H1 (cell line): Measurements from ENCODE around the gene PCDHGA2. TPM values are rescaled to one million over a fixed set of nuclear protein-coding genes. Genes with fewer than 3 reads are reported as not detected.

ENCODE experiments used
- CTCF ChIA-PET: fragments of 300-600 bp; sonication (Branson Sonifier 250); formaldehyde crosslinking; loops from one replicate; lab custom pipeline; 2021; ENCODE audit not compliant: partially characterized antibody; lab: Charles Lee
- POLR2A ChIA-PET: fragments of 300-600 bp; sonication (Branson Sonifier 250); formaldehyde crosslinking; loops from one replicate; lab custom pipeline; 2021; ENCODE audit warnings: inconsistent platforms; ENCODE audit not compliant: partially characterized antibody; lab: Charles Lee
- DNase-seq, 2 experiments: peaks; one replicate each; pipeline versions ENCODE4 v3.0.0 to v3.0.0-alpha.2; 2010 to 2022; ENCODE audit warnings: low spot score in 2 of 2, low read depth in 1 of 2, mixed read lengths in 1 of 2
- FAIRE-seq: peaks from 2 replicates; lab custom pipeline; 2011; peaks lifted over from hg19 to GRCh38; lab: Jason Lieb, UNC
- H2AFZ ChIP-seq: 2 replicates; pipeline ENCODE4 v1.8.1; 2012; ENCODE audit warnings: low read length, inconsistent platforms
- H2AK5ac ChIP-seq: 2 replicates; pipeline ENCODE4 v1.6.1; 2013; ENCODE audit warnings: low read depth, low read length
- H2BK120ac ChIP-seq: replicated peaks from 2 replicates; pipeline ENCODE3; 2013; ENCODE audit warnings: low read depth, low read length, inconsistent platforms
- H2BK12ac ChIP-seq: 2 replicates; pipeline ENCODE4 v1.6.1; 2013; ENCODE audit warnings: low read depth, low read length
- H2BK15ac ChIP-seq: 2 replicates; pipeline ENCODE4 v1.6.1; 2013; ENCODE audit warnings: low read length
- H2BK20ac ChIP-seq: 2 replicates; pipeline ENCODE4 v1.6.1; 2013; ENCODE audit warnings: low read length
- H2BK5ac ChIP-seq: 2 replicates; pipeline ENCODE4 v1.6.1; 2013; ENCODE audit warnings: low read depth, low read length
- H3K14ac ChIP-seq: 2 replicates; pipeline ENCODE4 v1.6.1; 2013; ENCODE audit warnings: inconsistent platforms; ENCODE audit not compliant: insufficient read length
- H3K18ac ChIP-seq: 2 replicates; pipeline ENCODE4 v1.6.1; 2013; ENCODE audit warnings: low read length; ENCODE audit errors: extremely low read depth
- H3K23ac ChIP-seq: 2 replicates; pipeline ENCODE4 v1.6.1; 2013; ENCODE audit warnings: inconsistent platforms; ENCODE audit not compliant: insufficient read length
- H3K23me2 ChIP-seq: 2 replicates; pipeline ENCODE4 v1.6.1; 2013; ENCODE audit warnings: low read depth, low read length
- H3K27ac ChIP-seq: 2 replicates; pipeline ENCODE4 v1.6.1; 2011; ENCODE audit warnings: low read depth, low read length, inconsistent platforms
- H3K27me3 ChIP-seq, 4 experiments: replicated peaks in 1 of 4; 1 replicate in 1 of 4; 2 replicates in 3 of 4; pipeline versions ENCODE4 v1.6.1 to v1.8.1; 2011 to 2013; ENCODE audit warnings: low read length in 3 of 4, mild to moderate bottlenecking in 3 of 4, inconsistent platforms in 2 of 4, mixed read lengths in 2 of 4, moderate library complexity in 1 of 4; ENCODE audit not compliant: control insufficient read depth in 3 of 4, insufficient read depth in 3 of 4; ENCODE audit errors: extremely low read depth in 1 of 4
- H3K36me3 ChIP-seq, 4 experiments: 2 replicates each; pipeline versions ENCODE4 v1.6.1 to v1.8.1; 2011 to 2013; ENCODE audit warnings: mild to moderate bottlenecking in 4 of 4, low read length in 3 of 4, moderate library complexity in 2 of 4, control low read depth in 1 of 4, inconsistent platforms in 1 of 4; ENCODE audit not compliant: insufficient read depth in 4 of 4, control insufficient read depth in 2 of 4
- H3K4ac ChIP-seq: replicated peaks from 2 replicates; pipeline ENCODE3; 2013; ENCODE audit warnings: low read length, low read depth, mixed read lengths, inconsistent platforms; ENCODE audit not compliant: insufficient read length
- H3K4me1 ChIP-seq, 4 experiments: replicated peaks in 1 of 4; 1 replicate in 1 of 4; 2 replicates in 3 of 4; pipeline versions ENCODE4 v1.6.1 to v1.8.1; 2011 to 2013; ENCODE audit warnings: low read length in 3 of 4, inconsistent platforms in 2 of 4, mixed read lengths in 1 of 4; ENCODE audit not compliant: insufficient read depth in 4 of 4, control insufficient read depth in 3 of 4
- H3K4me2 ChIP-seq, 2 experiments: 2 replicates each; pipeline versions ENCODE4 v1.6.1 to v1.8.1; 2011 to 2013; ENCODE audit warnings: low read depth in 2 of 2, low read length in 2 of 2, control low read depth in 1 of 2, inconsistent platforms in 1 of 2, mild to moderate bottlenecking in 1 of 2; ENCODE audit not compliant: insufficient read depth in 1 of 2
- H3K4me3 ChIP-seq, 4 experiments: fragments of 200-600, 300-600 bp in 1 of 4; sonication (generic), shearing (Covaris generic), sonication (Bioruptor Twin) in 1 of 4; 2 replicates each; pipeline versions ENCODE4 v1.5.1 to v1.8.1; 2011 to 2016; ENCODE audit warnings: low read length in 4 of 4, low read depth in 3 of 4, control low read depth in 2 of 4, inconsistent platforms in 2 of 4, mild to moderate bottlenecking in 2 of 4, mixed read lengths in 1 of 4, moderate library complexity in 1 of 4; ENCODE audit not compliant: insufficient read depth in 2 of 4; ENCODE audit errors: extremely low read depth in 1 of 4
- H3K56ac ChIP-seq: replicated peaks from 2 replicates; pipeline ENCODE3; 2013; ENCODE audit warnings: low read depth, mild to moderate bottlenecking, mixed read lengths, low read length, inconsistent platforms; ENCODE audit not compliant: insufficient read length
- H3K79me1 ChIP-seq: 2 replicates; pipeline ENCODE4 v1.6.1; 2013; ENCODE audit warnings: low read depth, low read length, control low read depth
- H3K79me2 ChIP-seq, 2 experiments: 2 replicates each; pipeline versions ENCODE4 v1.6.1 to v1.8.1; 2012 to 2013; ENCODE audit warnings: low read length in 2 of 2, mild to moderate bottlenecking in 2 of 2, inconsistent platforms in 1 of 2; ENCODE audit not compliant: insufficient read depth in 2 of 2, control insufficient read depth in 1 of 2
- H3K9ac ChIP-seq, 4 experiments: replicated peaks in 1 of 4; 1 replicate in 1 of 4; 2 replicates in 3 of 4; pipeline versions ENCODE4 v1.6.1 to v1.8.1; 2011 to 2013; ENCODE audit warnings: low read depth in 3 of 4, low read length in 3 of 4, control low read depth in 2 of 4, mild to moderate bottlenecking in 2 of 4, moderate library complexity in 2 of 4, inconsistent platforms in 1 of 4; ENCODE audit errors: extremely low read depth in 1 of 4
- H3K9me3 ChIP-seq, 2 experiments: 2 replicates each; pipeline versions ENCODE4 v1.6.1 to v1.8.1; 2012 to 2013; ENCODE audit warnings: mild to moderate bottlenecking in 2 of 2, moderate library complexity in 2 of 2, control low read depth in 1 of 2, inconsistent platforms in 1 of 2, low read depth in 1 of 2, low read length in 1 of 2, mixed read lengths in 1 of 2; ENCODE audit not compliant: insufficient read depth in 2 of 2
- H4K20me1 ChIP-seq, 2 experiments: replicated peaks in 1 of 2; 2 replicates each; pipeline versions ENCODE3 to v1.8.1; 2011 to 2013; ENCODE audit warnings: inconsistent platforms in 2 of 2, low read length in 2 of 2, mild to moderate bottlenecking in 1 of 2; ENCODE audit not compliant: insufficient read depth in 2 of 2, control insufficient read depth in 1 of 2
- H4K5ac ChIP-seq: 2 replicates; pipeline ENCODE4 v1.6.1; 2013; ENCODE audit warnings: low read length, low read depth, mixed read lengths, inconsistent platforms; ENCODE audit not compliant: insufficient read length
- H4K8ac ChIP-seq: 2 replicates; pipeline ENCODE4 v1.8.0; 2013; ENCODE audit warnings: mild to moderate bottlenecking, moderate library complexity, low read length, inconsistent platforms; ENCODE audit not compliant: insufficient read depth; ENCODE audit errors: extremely low read depth
- H4K91ac ChIP-seq: replicated peaks from 2 replicates; pipeline ENCODE3; 2013; ENCODE audit warnings: low read length, mixed read lengths, inconsistent platforms; ENCODE audit not compliant: insufficient read length
- JUND ChIP-seq: IDR thresholded peaks from 2 replicates; pipeline ENCODE4 v1.6.1; 2011; ENCODE audit warnings: mild to moderate bottlenecking, improper control_type of control experiment, low read length
- RNF2 ChIP-seq: fragments of 200-900, 300-1000 bp; sonication (generic); IDR thresholded peaks from 2 replicates; pipeline ENCODE4 v1.7.1; 2016; ENCODE audit warnings: borderline replicate concordance, low read depth, mild to moderate bottlenecking, antibody characterized with exemption, low read length; ENCODE audit not compliant: poor library complexity, severe bottlenecking; ENCODE audit errors: missing control alignments
- SP4 ChIP-seq: IDR thresholded peaks from 2 replicates; pipeline ENCODE4 v1.6.1; 2012; ENCODE audit warnings: low read length, inconsistent platforms
- SRF ChIP-seq: IDR thresholded peaks from 2 replicates; pipeline ENCODE4 v1.6.1; 2011; ENCODE audit warnings: mild to moderate bottlenecking, low read depth, low read length, moderate library complexity
- TBP ChIP-seq: IDR thresholded peaks from 2 replicates; pipeline ENCODE4 v1.6.1; 2011; ENCODE audit warnings: low read depth, low read length, improper control_type of control experiment
- WGBS, 2 experiments: shearing (Covaris generic) in 1 of 2; methylation state at CpG; one replicate each; pipeline versions ENCODE4 v1.1.6 to v1.1.7; 2013 to 2015; ENCODE audit warnings: low lambda C conversion rate in 2 of 2, mixed read lengths in 2 of 2, inconsistent platforms in 1 of 2, low coverage in 1 of 2, missing lambda C conversion rate in 1 of 2; ENCODE audit not compliant: insufficient replicate concordance in 2 of 2, insufficient coverage in 1 of 2, insufficient read length in 1 of 2; ENCODE audit errors: extremely low coverage in 1 of 2, missing lambda C conversion rate in 1 of 2; 5-methylcytosine and 5-hydroxymethylcytosine counted together
- polyA plus RNA-seq, 7 experiments: library from polyadenylated mRNA; depleted of rRNA in 3 of 7; stranded (reverse) in 5 of 7; unstranded in 2 of 7; fragments of >200 nt in 5 of 7; fragments of 200-250 nt in 2 of 7; gene quantifications; 1 replicate in 5 of 7; 2 replicates in 1 of 7; 4 replicates in 1 of 7; pipeline versions ENCODE4 v1.2.1 to v1.2.3, GENCODE V29; 2011 to 2013; ENCODE audit warnings: missing spikeins in 2 of 7, mixed read lengths in 2 of 7
- total RNA-seq: library from RNA; stranded (reverse); fragmentation: NEBNext Ultra II Directional; extraction: Animal tissue kit (Norgen Biotek cat#: 25700); gene quantifications from 2 replicates; pipeline ENCODE4 v1.2.1, GENCODE V29; 2021

The PCDHGA2 gene
- total and polyA plus RNA-seq, 2 of the 8 experiments (the other 6 are each of a cell fraction or from before 2014, with no cell fraction given): 0.32 to 0.39 TPM

GRCh38 chr5:141328231-141328630 lies 10.3 kb upstream of the PCDHGA2 start:
- Histone ChIP-seq H3K23ac (no peak overlapping the region), H3K23me2 (0 out of 2 replicates have a peak, but pooled peaks cover 1% of the 10 kb centered on the region), H4K8ac (no peak overlapping the region), H2AFZ (no peak overlapping the region), H2BK120ac (no peak overlapping the region), H4K20me1 (no peaks in the 10 kb centered on the region), H3K27me3 (no peaks in the 10 kb centered on the region), H2BK5ac (no peak overlapping the region), H2AK5ac (no peak overlapping the region), H3K4me1 (no peaks in the 10 kb centered on the region), H2BK20ac (no peak overlapping the region), H3K9ac (no peak overlapping the region), H4K5ac (no peak overlapping the region), H3K79me2 (no peaks in the 10 kb centered on the region), H3K18ac (no peak overlapping the region), H3K14ac (no peak overlapping the region), H3K9me3 (peaks cover 20 to 29% of the 10 kb centered on the region in 2 experiments), H3K27ac (no peak overlapping the region), H3K79me1 (no peaks in the 10 kb centered on the region), H3K36me3 (no peaks in the 10 kb centered on the region; a peak in 1 of 8 replicates), H3K4ac (no peak overlapping the region), H3K4me3 (no peak overlapping the region), H3K4me2 (no peak overlapping the region), H4K91ac (no peak overlapping the region), H2BK12ac (no peak overlapping the region), H2BK15ac (no peak overlapping the region), H3K56ac (no peak overlapping the region)
- FAIRE-seq: no peak
- WGBS, 2 experiments: 93% methylated on average over 8 of the region's 8 CpGs; no CpG with 5 or more reads in 1 of the 2 experiments
- CTCF ChIA-PET: interaction anchor here (0.5 to 5.0 kb wide), 23 partner anchors 8 to 232 kb away, joined by 3 to 40 read pairs (median 6); partner anchors contain the start of genes PCDHB11, PCDHB14, PCDHB15 and PCDHB8
- TF ChIP-seq TBP: no peak
- no peak for TF ChIP-seq RNF2
- TF ChIP-seq JUND: no peak
- TF ChIP-seq SRF: no peak
- TF ChIP-seq SP4: no peak
- POLR2A ChIA-PET: interaction anchor here (1.1 to 3.8 kb wide), 3 partner anchors 9 to 164 kb away, joined by 3 to 18 read pairs (median 6); partner anchors contain the start of genes PCDHGB1 and TAF7
- DNase-seq: no peak
